ENCODE measurements around the gene WASHC3.

GRCh38 chr12:102067574-102068258, 5.9 kb upstream of the WASHC3 start:
- TF ChIP-seq CTCF (IDR thresholded peaks at IDR 0.05), result no peak
- no peak for TF ChIP-seq POLR2A (IDR thresholded peaks at IDR 0.05)
